Activated naive CD4-positive, alpha-beta T cell treated with anti-CD3 and anti-CD28 coated beads, Interleukin-2, amount 10 ng/mL, durations not matched to agents 7 days and 5 days (primary cell): ENCODE results near the gene SF3B4.
"Not testable (repeated sequence)": the region's sequence is repeated elsewhere in the genome, so short reads cannot be mapped to it uniquely, and the experiment has no call there.

Experiments
- CTCF ChIA-PET: fragments of 350-600 bp; sonication (Branson Sonifier 250); formaldehyde crosslinking; loops from one replicate; lab custom pipeline; 2021; ENCODE audit warnings: antibody characterized with exemption; lab: Charles Lee
- DNase-seq: peaks from one replicate; pipeline ENCODE4 v3.0.0-alpha.2; 2020
- H3K27ac Mint-ChIP-seq: one replicate; pipeline ENCODE4 v1.8.0; 2021; ENCODE audit warnings: mild to moderate bottlenecking, moderate library complexity, mixed read lengths
- H3K27me3 Mint-ChIP-seq: one replicate; pipeline ENCODE4 v1.8.0; 2021; ENCODE audit warnings: mild to moderate bottlenecking, mixed read lengths
- H3K36me3 Mint-ChIP-seq: one replicate; pipeline ENCODE4 v1.8.0; 2021; ENCODE audit warnings: mixed read lengths
- H3K4me1 Mint-ChIP-seq: one replicate; pipeline ENCODE4 v1.8.0; 2021; ENCODE audit warnings: mixed read lengths
- H3K4me3 Mint-ChIP-seq: one replicate; pipeline ENCODE4 v1.8.0; 2021; ENCODE audit warnings: mild to moderate bottlenecking, moderate library complexity, mixed read lengths
- H3K9me3 Mint-ChIP-seq: one replicate; pipeline ENCODE4 v1.8.0; 2021; ENCODE audit warnings: mixed read lengths

The SF3B4 gene

GRCh38 chr1:149942885-149943284 lies 15.3 kb upstream of the SF3B4 start:
- Mint-ChIP-seq H3K27ac (no peak overlapping the region), H3K36me3 (peaks cover 19% of the 10 kb centered on the region), H3K9me3 (no peaks in the 10 kb centered on the region), H3K4me1 (peaks cover 23% of the 10 kb centered on the region), H3K27me3 (no peaks in the 10 kb centered on the region), H3K4me3 (no peak overlapping the region)
- DNase-seq = no peak
- CTCF ChIA-PET = interaction anchor here (1.4 kb wide), 1 partner anchor 20 kb away, joined by 3 read pairs; no protein-coding TSS in a partner anchor

- no peak for DNase-seq
- Mint-ChIP-seq H3K27ac (no peak overlapping the region), H3K27me3 (no peaks in the 10 kb centered on the region), H3K4me3 (no peak overlapping the region), H3K4me1 (peaks cover 30% of the 10 kb centered on the region), H3K9me3 (no peaks in the 10 kb centered on the region), H3K36me3 (peaks cover 15% of the 10 kb centered on the region)
- CTCF ChIA-PET = interaction anchor here (1.4 kb wide), 1 partner anchor 20 kb away, joined by 3 read pairs; no protein-coding TSS in a partner anchor
Observed at GRCh38 chr1:149942207-149942606, 14.6 kb upstream of the SF3B4 start.

GRCh38 chr1:149940427-149940826 lies 12.8 kb upstream of the SF3B4 start:
- H3K27me3 Mint-ChIP-seq = peaks cover 3% of the 10 kb centered on the region
- no peaks in the 10 kb centered on the region for H3K9me3 Mint-ChIP-seq
- H3K27ac Mint-ChIP-seq = no peak overlapping the region
- DNase-seq = no peak
- H3K4me3 Mint-ChIP-seq = no peak overlapping the region
- peaks cover 41% of the 10 kb centered on the region for H3K4me1 Mint-ChIP-seq
- CTCF ChIA-PET = interaction anchor here (1.2 kb wide), 1 partner anchor 97 kb away, joined by 4 read pairs; no protein-coding TSS in a partner anchor
- peaks cover 9% of the 10 kb centered on the region for H3K36me3 Mint-ChIP-seq

GRCh38 chr1:149938668-149939003 lies 11.0 kb upstream of the SF3B4 start:
- Mint-ChIP-seq H3K27me3 (peaks cover 10% of the 10 kb centered on the region), H3K4me1 (peaks cover 41% of the 10 kb centered on the region), H3K27ac (peak overlapping the region; percentile 78)
- not testable (repeated sequence) for H3K4me3 Mint-ChIP-seq, H3K9me3 Mint-ChIP-seq, DNase-seq, H3K36me3 Mint-ChIP-seq
- CTCF ChIA-PET = interaction anchor here (1.1 kb wide), 1 partner anchor 10 kb away, joined by 3 read pairs; no protein-coding TSS in a partner anchor

GRCh38 chr1:149937759-149938158 lies 10.2 kb upstream of the SF3B4 start:
- H3K27me3 Mint-ChIP-seq = peaks cover 10% of the 10 kb centered on the region
- H3K4me1 Mint-ChIP-seq = peaks cover 36% of the 10 kb centered on the region
- peak; percentile 42 for DNase-seq
- peak overlapping the region; percentile 11 for H3K27ac Mint-ChIP-seq
- H3K4me3 Mint-ChIP-seq = no peak overlapping the region
- no peaks in the 10 kb centered on the region for H3K9me3 Mint-ChIP-seq
- H3K36me3 Mint-ChIP-seq = no peaks in the 10 kb centered on the region
- CTCF ChIA-PET = interaction anchor here (0.6 to 1.1 kb wide), 3 partner anchors 10 to 249 kb away, joined by 3 read pairs; no protein-coding TSS in a partner anchor

GRCh38 chr1:149936992-149937705 lies 9.5 kb upstream of the SF3B4 start:
- Mint-ChIP-seq H3K27ac (peak overlapping the region; percentile 11), H3K36me3 (no peaks in the 10 kb centered on the region), H3K27me3 (peaks cover 10% of the 10 kb centered on the region), H3K4me1 (peaks cover 38% of the 10 kb centered on the region), H3K4me3 (no peak overlapping the region), H3K9me3 (no peaks in the 10 kb centered on the region)
- CTCF ChIA-PET = interaction anchor here (0.6 to 1.1 kb wide), 3 partner anchors 9 to 250 kb away, joined by 3 read pairs; no protein-coding TSS in a partner anchor
- DNase-seq = no peak

GRCh38 chr1:149936170-149936991 lies 8.8 kb upstream of the SF3B4 start, which contains the start of gene MTMR11:
Gene MTMR11 (minus strand): TSS chr1:149936879. CDS start chr1:149936647, 232 bp downstream.
- Mint-ChIP-seq H3K27ac (peak within 1 kb of the TSS; percentile 11), H3K4me3 (no peak within 1 kb of the TSS), H3K27me3 (peaks cover 10% of the 10 kb centered on the region), H3K4me1 (peaks cover 46% of the 10 kb centered on the region), H3K36me3 (peaks cover 4% of the 10 kb centered on the region), H3K9me3 (no peaks in the 10 kb centered on the region)
- CTCF ChIA-PET = no interaction called here
- DNase-seq = no peak

GRCh38 chr1:149934356-149934755 lies 6.8 kb upstream of the SF3B4 start:
- Mint-ChIP-seq H3K27ac (no peak overlapping the region), H3K27me3 (peaks cover 10% of the 10 kb centered on the region), H3K9me3 (no peaks in the 10 kb centered on the region), H3K36me3 (peaks cover 10% of the 10 kb centered on the region), H3K4me1 (peaks cover 61% of the 10 kb centered on the region), H3K4me3 (no peak overlapping the region)
- CTCF ChIA-PET = interaction anchor here (0.9 kb wide), 1 partner anchor 46 kb away, joined by 4 read pairs; no protein-coding TSS in a partner anchor
- DNase-seq = no peak

- peaks cover 63% of the 10 kb centered on the region for H3K4me1 Mint-ChIP-seq
- no peak for DNase-seq
- H3K27me3 Mint-ChIP-seq = peaks cover 10% of the 10 kb centered on the region
- no peak overlapping the region for H3K4me3 Mint-ChIP-seq
- no peaks in the 10 kb centered on the region for H3K9me3 Mint-ChIP-seq
- no peak overlapping the region for H3K27ac Mint-ChIP-seq
- H3K36me3 Mint-ChIP-seq = peaks cover 12% of the 10 kb centered on the region
- CTCF ChIA-PET = no interaction called here
Observed at GRCh38 chr1:149933208-149933607, 5.6 kb upstream of the SF3B4 start.

GRCh38 chr1:149932474-149932873 lies 4.9 kb upstream of the SF3B4 start:
- CTCF ChIA-PET = no interaction called here
- DNase-seq = no peak
- Mint-ChIP-seq H3K27me3 (peaks cover 10% of the 10 kb centered on the region), H3K9me3 (no peaks in the 10 kb centered on the region), H3K4me3 (no peak overlapping the region), H3K36me3 (peaks cover 15% of the 10 kb centered on the region), H3K27ac (no peak overlapping the region), H3K4me1 (peaks cover 60% of the 10 kb centered on the region)

- Mint-ChIP-seq H3K27me3 (peaks cover 7% of the 10 kb centered on the region), H3K27ac (peak overlapping the region; percentile 75), H3K4me1 (peaks cover 59% of the 10 kb centered on the region), H3K36me3 (peaks cover 21% of the 10 kb centered on the region), H3K9me3 (no peaks in the 10 kb centered on the region), H3K4me3 (peak overlapping the region; percentile 58)
- DNase-seq = no peak
- CTCF ChIA-PET = no interaction called here
Observed at GRCh38 chr1:149931212-149931790, 3.7 kb upstream of the SF3B4 start.

- CTCF ChIA-PET = no interaction called here
- H3K4me3 Mint-ChIP-seq = peak overlapping the region; percentile 16
Observed at GRCh38 chr1:149929856-149930255, 2.3 kb upstream of the SF3B4 start.

GRCh38 chr1:149928401-149928724 lies 760 bp upstream of the SF3B4 start:
- CTCF ChIA-PET = interaction anchor here (0.9 to 1.8 kb wide), 2 partner anchors 10 to 41 kb away, joined by 3 to 5 read pairs; a partner anchor contains a TSS
- no peak for DNase-seq
- H3K4me3 Mint-ChIP-seq = peak overlapping the region; percentile 99
- H3K4me1 Mint-ChIP-seq = peaks cover 75% of the 10 kb centered on the region
- no peaks in the 10 kb centered on the region for H3K9me3 Mint-ChIP-seq
- peaks cover 45% of the 10 kb centered on the region for H3K36me3 Mint-ChIP-seq
- peak overlapping the region; percentile 97 for H3K27ac Mint-ChIP-seq
- no peaks in the 10 kb centered on the region for H3K27me3 Mint-ChIP-seq

More at GRCh38 chr1:149929856-149930255, 2.3 kb upstream of the SF3B4 start:
- Mint-ChIP-seq H3K9me3 (no peaks in the 10 kb centered on the region), H3K36me3 (peaks cover 33% of the 10 kb centered on the region), H3K27ac (peak overlapping the region; percentile 25), H3K4me1 (peaks cover 68% of the 10 kb centered on the region), H3K27me3 (peaks cover 7% of the 10 kb centered on the region)
- no peak for DNase-seq

GRCh38 chr1:149927056-149927562 lies 494 bp downstream of the SF3B4 start:
- CTCF ChIA-PET = no interaction called here
- H3K36me3 Mint-ChIP-seq = peaks cover 54% of the 10 kb centered on the region

More at GRCh38 chr1:149927056-149927562, 494 bp downstream of the SF3B4 start:
- Mint-ChIP-seq H3K27me3 (no peaks in the 10 kb centered on the region), H3K27ac (peak overlapping the region; percentile 97), H3K4me1 (peaks cover 73% of the 10 kb centered on the region), H3K9me3 (no peaks in the 10 kb centered on the region), H3K4me3 (peak overlapping the region; percentile 99)
- DNase-seq = no peak
